Esophagus muscularis mucosa (tissue), 3 donors: ENCODE measurements around the gene GLRX2.

Experiments used
- POLR2A ChIP-seq: fragments of 450-650 bp; IDR thresholded peaks from one replicate; pipeline ENCODE4 v1.6.1; 2017; ENCODE audit warnings: antibody characterized with exemption, moderate library complexity, mild to moderate bottlenecking, low read depth
- POLR2AphosphoS5 ChIP-seq, 2 donors: sonication (generic); formaldehyde crosslinking; IDR thresholded peaks; one replicate each; pipeline ENCODE4 v1.6.1; 2017; ENCODE audit warnings: antibody characterized with exemption in 2 of 2
- TF ChIP-seq, protein P1 (sequence below), 3 experiments: fragments of 200-600 bp in 2 of 3; fragments of 450-650 bp in 1 of 3; sonication (generic) in 2 of 3; IDR thresholded peaks; one replicate each; pipeline ENCODE4 v1.5.1; 2017 to 2019; ENCODE audit warnings: antibody characterized with exemption in 3 of 3, mild to moderate bottlenecking in 2 of 3, moderate library complexity in 1 of 3

DNA sequence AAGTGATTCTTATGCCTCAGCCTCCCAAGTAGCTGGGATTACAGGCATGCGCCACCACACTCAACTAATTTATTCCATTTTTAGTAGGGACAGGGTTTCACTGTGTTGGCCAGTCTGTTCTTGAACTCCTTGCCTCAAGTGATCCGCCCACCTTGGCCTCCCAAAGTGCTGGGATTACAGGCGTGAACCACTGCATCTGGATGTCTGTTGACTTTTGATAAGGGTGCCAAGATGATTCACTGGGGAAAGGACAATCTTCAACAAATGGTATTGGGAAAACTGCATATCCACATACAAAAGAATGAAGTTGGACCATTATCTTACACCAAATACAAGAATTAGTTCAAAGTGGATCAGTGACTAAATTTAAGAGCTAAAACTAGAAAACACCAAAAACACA lies 26.0 kb downstream of the GLRX2 start:
- no peak for TF ChIP-seq POLR2A
- TF ChIP-seq, protein P1, sequence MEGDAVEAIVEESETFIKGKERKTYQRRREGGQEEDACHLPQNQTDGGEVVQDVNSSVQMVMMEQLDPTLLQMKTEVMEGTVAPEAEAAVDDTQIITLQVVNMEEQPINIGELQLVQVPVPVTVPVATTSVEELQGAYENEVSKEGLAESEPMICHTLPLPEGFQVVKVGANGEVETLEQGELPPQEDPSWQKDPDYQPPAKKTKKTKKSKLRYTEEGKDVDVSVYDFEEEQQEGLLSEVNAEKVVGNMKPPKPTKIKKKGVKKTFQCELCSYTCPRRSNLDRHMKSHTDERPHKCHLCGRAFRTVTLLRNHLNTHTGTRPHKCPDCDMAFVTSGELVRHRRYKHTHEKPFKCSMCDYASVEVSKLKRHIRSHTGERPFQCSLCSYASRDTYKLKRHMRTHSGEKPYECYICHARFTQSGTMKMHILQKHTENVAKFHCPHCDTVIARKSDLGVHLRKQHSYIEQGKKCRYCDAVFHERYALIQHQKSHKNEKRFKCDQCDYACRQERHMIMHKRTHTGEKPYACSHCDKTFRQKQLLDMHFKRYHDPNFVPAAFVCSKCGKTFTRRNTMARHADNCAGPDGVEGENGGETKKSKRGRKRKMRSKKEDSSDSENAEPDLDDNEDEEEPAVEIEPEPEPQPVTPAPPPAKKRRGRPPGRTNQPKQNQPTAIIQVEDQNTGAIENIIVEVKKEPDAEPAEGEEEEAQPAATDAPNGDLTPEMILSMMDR (IDR thresholded peaks at IDR 0.05), result no peak
- TF ChIP-seq POLR2AphosphoS5 (IDR thresholded peaks at IDR 0.05), result no peak
